ENCODE measurements around the gene TMC8. TPM values are rescaled to one million over a fixed set of nuclear protein-coding genes. Genes with fewer than 3 reads are reported as not detected.

The TMC8 gene
- polyA plus RNA-seq, 3 donors: 1.1 to 3.5 (median 2.4) TPM

Other genes starting within 250 kb of the TMC8 start
- 10 to 100 TPM; 11.5 to 18.6 (median 14.0) TPM for gene TNRC6C, start 172.1 kb upstream of the TMC8 start, polyA plus RNA-seq (ENCODE audit: insufficient read length in 3 of 3)
- 10 to 100 TPM; 26.0 to 42.0 (median 26.2) TPM for gene TMC6, start 2.0 kb upstream of the TMC8 start, polyA plus RNA-seq (ENCODE audit: insufficient read length in 3 of 3)
- gene C17orf99, start 15.6 kb downstream of the TMC8 start, polyA plus RNA-seq (ENCODE audit: insufficient read length in 3 of 3): under 1 TPM; 0.27 to 0.56 (median 0.33) TPM
- 10 to 100 TPM; 52.8 to 75.7 (median 63.8) TPM for gene SYNGR2, start 37.8 kb downstream of the TMC8 start, polyA plus RNA-seq (ENCODE audit: insufficient read length in 3 of 3)
- gene TK1, start 56.3 kb downstream of the TMC8 start, polyA plus RNA-seq (ENCODE audit: insufficient read length in 3 of 3): 10 to 100 TPM; 27.0 to 34.5 (median 28.7) TPM
- 10 to 100 TPM; 58.3 to 95.7 (median 65.7) TPM for gene AFMID, start 56.6 kb downstream of the TMC8 start, polyA plus RNA-seq (ENCODE audit: insufficient read length in 3 of 3)
- 10 to 100 TPM; 27.3 to 35.5 (median 30.4) TPM for gene BIRC5, start 83.5 kb downstream of the TMC8 start, polyA plus RNA-seq (ENCODE audit: insufficient read length in 3 of 3)
- not detected for gene TMEM235, start 100.9 kb downstream of the TMC8 start, polyA plus RNA-seq (ENCODE audit: insufficient read length in 3 of 3)
- 10 to 100 TPM; 11.5 to 29.8 (median 17.1) TPM for gene SOCS3, start 229.3 kb downstream of the TMC8 start, polyA plus RNA-seq (ENCODE audit: insufficient read length in 3 of 3)
- gene PGS1, start 247.9 kb downstream of the TMC8 start, polyA plus RNA-seq (ENCODE audit: insufficient read length in 3 of 3): 10 to 100 TPM; 42.2 to 55.0 (median 45.7) TPM

Data from renal cortex interstitium (tissue), 3 donors.